T-cell (primary cell): ENCODE results near the gene CCDC144A. TPM values are rescaled to one million over a fixed set of nuclear protein-coding genes. Genes with fewer than 3 reads are reported as not detected.
"Not testable (repeated sequence)": the region's sequence is repeated elsewhere in the genome, so short reads cannot be mapped to it uniquely, and the experiment has no call there.

Experiments used
- ATAC-seq, 4 experiments: fragments of 200-7000 bp in 3 of 4; fragments of 150-1000 bp in 1 of 4; cut with Tn5 transposase; replicated peaks in 1 of 4; 1 replicate in 3 of 4; 2 replicates in 1 of 4; pipeline ENCODE4 v1.10.0; 2021; ENCODE audit warnings: moderate library complexity in 3 of 4, mild to moderate bottlenecking in 2 of 4, moderate number of reproducible peaks in 1 of 4
- CTCF ChIA-PET, 2 donors: fragments of 300-600 bp; sonication (Branson Sonifier 250); formaldehyde crosslinking; loops; one replicate each; lab custom pipeline; 2022; ENCODE audit warnings: antibody characterized with exemption in 2 of 2; lab: Charles Lee
- POLR2A ChIA-PET, 2 donors: fragments of 300-600 bp; sonication (Branson Sonifier 250); formaldehyde crosslinking; loops; one replicate each; lab custom pipeline; 2022; ENCODE audit warnings: antibody characterized with exemption in 2 of 2; lab: Charles Lee
- DNase-seq, 35 experiments: peaks; one replicate each; pipeline versions ENCODE4 v3.0.0 to v3.0.0-alpha.2; 2013 to 2023
- H3K27ac ChIP-seq: one replicate; pipeline ENCODE4 v1.5.1; 2013; ENCODE audit warnings: low read length
- H3K27me3 ChIP-seq, 2 experiments: replicated peaks in 1 of 2; 1 replicate in 1 of 2; 2 replicates in 1 of 2; pipeline versions ENCODE4 v1.6.1 to v1.7.0; 2013; ENCODE audit warnings: low read length in 1 of 2, mixed read lengths in 1 of 2; ENCODE audit not compliant: control insufficient read depth in 2 of 2, insufficient read depth in 2 of 2; ENCODE audit errors: extremely low read depth in 1 of 2
- H3K36me3 ChIP-seq, 2 donors: 1 replicate in 1 of 2; 2 replicates in 1 of 2; pipeline versions ENCODE4 v1.6.1 to v1.7.0; 2013; ENCODE audit warnings: low read length in 1 of 2; ENCODE audit not compliant: control insufficient read depth in 2 of 2, insufficient read depth in 1 of 2; ENCODE audit errors: extremely low read depth in 1 of 2
- H3K4me1 ChIP-seq, 2 experiments: 1 replicate in 1 of 2; 2 replicates in 1 of 2; pipeline versions ENCODE4 v1.6.1 to v1.7.0; 2013; ENCODE audit warnings: low read length in 2 of 2, mixed read lengths in 1 of 2; ENCODE audit not compliant: insufficient read depth in 2 of 2, control insufficient read depth in 1 of 2; ENCODE audit errors: extremely low read depth in 1 of 2
- H3K4me3 ChIP-seq, 2 donors: 1 replicate in 1 of 2; 2 replicates in 1 of 2; pipeline versions ENCODE4 v1.5.1 to v1.7.0; 2013; ENCODE audit warnings: mild to moderate bottlenecking in 2 of 2, low read length in 1 of 2, moderate library complexity in 1 of 2; ENCODE audit not compliant: control insufficient read depth in 1 of 2; ENCODE audit errors: extremely low read depth in 1 of 2
- H3K9me3 ChIP-seq: 2 replicates; pipeline ENCODE4 v1.7.0; 2013
- H3K27ac Mint-ChIP-seq, 2 donors: one replicate each; pipeline ENCODE4 v1.8.0; 2020 to 2021; ENCODE audit warnings: mild to moderate bottlenecking in 2 of 2, mixed read lengths in 2 of 2
- H3K27me3 Mint-ChIP-seq, 2 donors: one replicate each; pipeline ENCODE4 v1.8.0; 2021 to 2022; ENCODE audit warnings: mixed read lengths in 2 of 2
- H3K36me3 Mint-ChIP-seq: one replicate; pipeline ENCODE4 v1.8.0; 2021; ENCODE audit warnings: mixed read lengths
- H3K4me1 Mint-ChIP-seq, 3 donors: one replicate each; pipeline ENCODE4 v1.8.0; 2020 to 2022; ENCODE audit warnings: mixed read lengths in 3 of 3, mild to moderate bottlenecking in 1 of 3
- H3K4me3 Mint-ChIP-seq, 3 donors: one replicate each; pipeline ENCODE4 v1.8.0; 2020 to 2022; ENCODE audit warnings: mild to moderate bottlenecking in 3 of 3, mixed read lengths in 3 of 3, moderate library complexity in 3 of 3
- H3K9me3 Mint-ChIP-seq, 3 donors: one replicate each; pipeline ENCODE4 v1.8.0; 2020 to 2022; ENCODE audit warnings: mixed read lengths in 3 of 3
- WGBS: methylation state at CpG from one replicate; pipeline ENCODE4 v1.1.5; 2013; ENCODE audit warnings: missing lambda C conversion rate; ENCODE audit not compliant: insufficient coverage; 5-methylcytosine and 5-hydroxymethylcytosine counted together
- total RNA-seq, 35 experiments: library from RNA in 6 of 35; stranded (reverse) in 6 of 35; fragments of 120-200 nt in 1 of 35; gene quantifications; one replicate each; pipeline versions ENCODE4 v1.2.1 to v1.2.4 and lab custom pipeline; 2013 to 2026

Gene CCDC144A
- total RNA-seq, 5 donors from 2014 or later (not counting 1 experiment from before 2014, with no cell fraction given): 0.38 to 22.3 (median 8.0) TPM

GRCh38 chr17:16820979-16821543, 131.0 kb downstream of the CCDC144A start:
- Mint-ChIP-seq H3K4me3 (no peak overlapping the region), H3K4me1 (no peaks in the 10 kb centered on the region), H3K36me3 (no peaks in the 10 kb centered on the region), H3K27me3 (peaks cover 13 to 17% of the 10 kb centered on the region in 2 donors), H3K27ac (no peak overlapping the region), H3K9me3 (peaks cover 0 to 2% (median 0%) of the 10 kb centered on the region in 3 donors)
- Histone ChIP-seq H3K4me1 (no peaks in the 10 kb centered on the region), H3K36me3 (no peaks in the 10 kb centered on the region), H3K27ac (no peak overlapping the region), H3K27me3 (peaks cover 0 to 5% of the 10 kb centered on the region in 2 experiments), H3K9me3 (no peaks in the 10 kb centered on the region), H3K4me3 (no peak overlapping the region)
- ChIA-PET POLR2A (no interaction called here), CTCF (no interaction called here)
- ATAC-seq (no peak), DNase-seq (no peak)
- no CpG with 5 or more reads among the region's 7 CpGs for WGBS

DNA sequence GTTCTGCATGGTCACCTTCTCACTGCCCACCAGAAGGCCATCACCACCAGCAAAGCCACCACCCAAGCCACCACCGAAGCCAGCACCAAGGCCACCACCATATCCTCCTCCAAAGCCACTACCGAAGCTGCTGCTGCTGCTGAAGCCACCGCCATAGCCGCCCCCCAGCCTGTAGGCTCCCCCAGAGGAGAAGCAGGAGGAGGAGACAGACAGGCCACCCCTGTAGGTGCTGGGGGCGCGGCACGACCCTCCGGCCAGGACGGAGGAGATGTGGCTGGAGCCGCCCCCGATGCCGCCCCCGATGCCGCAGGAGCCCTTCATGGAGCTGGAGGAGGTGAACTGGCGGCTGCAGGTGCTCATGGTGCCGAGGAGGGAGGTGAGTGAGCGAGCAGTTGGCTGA, 132.1 kb downstream of the CCDC144A start:
- ATAC-seq, CTCF ChIA-PET: not testable (repeated sequence)

GRCh38 chr17:16823768-16824406, 133.8 kb downstream of the CCDC144A start:
- H3K36me3 ChIP-seq, H3K27ac Mint-ChIP-seq, H3K36me3 Mint-ChIP-seq, H3K9me3 ChIP-seq, ATAC-seq, H3K27ac ChIP-seq, H3K4me3 ChIP-seq, DNase-seq, H3K27me3 ChIP-seq, H3K4me1 Mint-ChIP-seq, H3K4me1 ChIP-seq, CTCF ChIA-PET, POLR2A ChIA-PET, H3K4me3 Mint-ChIP-seq, H3K9me3 Mint-ChIP-seq: not testable (repeated sequence)
- no CpG with 5 or more reads among the region's 5 CpGs for WGBS
- H3K27me3 Mint-ChIP-seq: peaks cover 10% of the 10 kb centered on the region in 2 donors

More for the DNA sequence above, 132.1 kb downstream of the CCDC144A start:
- POLR2A ChIA-PET, H3K4me3 Mint-ChIP-seq, H3K4me1 ChIP-seq, H3K36me3 Mint-ChIP-seq, H3K9me3 Mint-ChIP-seq, H3K27ac Mint-ChIP-seq, H3K9me3 ChIP-seq, H3K27ac ChIP-seq, DNase-seq, H3K36me3 ChIP-seq, H3K4me3 ChIP-seq, H3K27me3 ChIP-seq, H3K4me1 Mint-ChIP-seq: not testable (repeated sequence)
- peaks cover 15% of the 10 kb centered on the region in 2 donors for H3K27me3 Mint-ChIP-seq
- no CpG with 5 or more reads among the region's 17 CpGs for WGBS

Other genes starting within 250 kb of the CCDC144A start
- 1 to 10 TPM; 3.5 to 7.8 (median 5.4) TPM for gene LRRC75A, start 198.0 kb upstream of the CCDC144A start, total RNA-seq
- gene ZNF287, start 121.0 kb upstream of the CCDC144A start, total RNA-seq: 10 to 100 TPM; 11.1 to 23.6 (median 18.8) TPM
- gene ZNF624, start 36.4 kb upstream of the CCDC144A start, total RNA-seq: 10 to 100 TPM in 3 of 5 donors, 1 to 10 TPM in 2; 5.7 to 12.4 (median 10.3) TPM